Iris pigment epithelial cell (primary cell): ENCODE results near the gene TEX14.
"Not testable (repeated sequence)": the region's sequence is repeated elsewhere in the genome, so short reads cannot be mapped to it uniquely, and the experiment has no call there.

ENCODE experiments used
- DNase-seq: peaks from one replicate; pipeline ENCODE4 v3.0.0-alpha.2; 2011; ENCODE audit warnings: low read depth

The TEX14 gene

DNA sequence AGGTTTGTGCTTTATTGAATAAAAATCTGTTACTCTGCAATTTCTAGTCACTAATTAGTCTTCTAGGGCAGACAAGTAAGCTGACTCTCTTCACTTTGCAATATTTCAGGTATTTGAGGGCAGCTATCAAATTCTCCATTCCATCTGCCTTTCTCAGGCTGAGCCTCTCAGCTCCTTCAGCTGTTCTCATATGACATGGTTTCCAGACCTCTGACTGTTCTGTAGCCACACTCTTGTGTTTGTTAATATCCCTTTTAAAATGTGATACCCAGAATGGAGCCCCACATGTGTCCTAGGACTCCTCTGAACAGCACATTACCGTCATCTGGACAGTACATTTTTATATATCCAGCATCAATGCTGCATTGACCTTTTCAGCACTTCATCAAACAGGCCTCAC, 131.3 kb downstream of the TEX14 start:
- DNase-seq: no peak

DNA sequence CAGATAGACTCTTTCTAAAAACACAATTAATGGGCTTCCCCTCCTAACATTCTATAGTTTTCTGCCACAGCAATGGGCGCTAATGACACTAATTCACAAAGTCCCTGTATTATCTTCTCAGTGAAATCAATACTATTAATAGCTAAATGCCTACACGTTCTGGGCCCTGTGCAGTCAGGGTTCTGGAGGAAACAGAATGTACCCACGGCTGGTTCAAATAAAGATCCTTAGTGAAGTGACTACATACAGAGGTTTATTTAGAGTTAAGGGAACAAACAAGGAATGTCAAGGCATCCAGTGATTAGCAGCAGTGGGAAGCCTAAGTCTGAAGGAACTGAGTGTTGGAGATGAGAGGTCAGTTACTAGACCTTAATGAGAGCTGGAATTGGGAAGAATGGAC, 133.9 kb downstream of the TEX14 start:
- DNase-seq: no peak

DNA sequence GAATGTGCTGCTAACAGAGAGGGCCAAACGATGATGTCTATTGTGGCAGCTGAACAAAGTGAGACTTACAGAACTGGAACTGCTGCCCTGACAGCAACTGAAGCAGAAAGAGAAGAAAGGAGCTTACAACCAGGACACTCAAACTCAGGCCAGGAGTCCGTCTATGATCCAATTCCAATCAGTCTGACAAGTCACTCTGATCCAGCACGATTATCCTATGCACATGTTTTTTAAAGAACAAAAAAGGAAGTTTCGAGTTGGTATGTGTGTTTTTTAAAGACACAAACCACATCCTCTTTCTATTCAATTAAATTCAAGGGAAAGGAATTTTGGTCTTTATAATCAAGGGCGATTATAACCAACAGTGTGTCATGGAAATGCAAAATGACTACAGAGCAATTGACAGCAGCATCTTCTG, 135.0 kb downstream of the TEX14 start:
- DNase-seq: no peak

DNA sequence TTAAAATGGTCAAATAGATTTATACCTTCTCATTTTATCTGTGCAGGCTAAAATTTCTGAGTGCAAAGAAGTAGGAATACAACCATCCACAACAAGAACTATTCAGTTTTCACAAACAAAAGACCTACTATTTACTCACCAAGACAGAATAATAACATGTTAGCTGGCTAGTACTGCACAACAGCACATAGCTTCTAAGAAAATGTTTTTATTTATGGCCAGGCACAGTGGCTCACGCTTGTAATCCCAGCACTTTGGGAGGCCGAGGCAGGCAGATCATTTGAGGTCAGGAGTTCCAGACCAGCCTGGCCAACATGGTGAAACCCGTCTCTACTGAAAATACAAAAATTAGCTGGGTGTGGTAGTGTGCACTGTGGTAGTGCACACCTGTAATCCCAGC, 136.7 kb downstream of the TEX14 start:
- DNase-seq: not testable (repeated sequence)

DNA sequence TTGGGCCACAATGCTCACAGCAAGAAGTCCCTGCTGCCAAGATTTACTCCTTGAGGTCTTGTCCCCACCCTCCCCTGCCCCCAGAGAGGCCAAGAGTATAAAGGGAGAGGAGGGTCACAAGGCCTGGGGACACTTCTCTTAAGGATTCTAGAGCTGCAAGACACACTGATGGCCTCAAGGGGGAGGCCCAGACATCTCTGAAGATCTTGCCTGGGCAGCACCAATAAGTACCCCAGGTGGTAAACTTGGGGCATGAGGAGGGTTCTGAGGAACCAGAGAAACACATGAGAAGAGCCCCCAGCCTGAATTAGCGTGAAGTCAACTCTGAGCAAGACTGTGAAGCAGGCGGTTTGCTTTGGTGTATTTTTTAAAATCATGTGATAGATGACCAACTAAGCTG, 150.6 kb downstream of the TEX14 start:
- peak; percentile 28 for DNase-seq

DNA sequence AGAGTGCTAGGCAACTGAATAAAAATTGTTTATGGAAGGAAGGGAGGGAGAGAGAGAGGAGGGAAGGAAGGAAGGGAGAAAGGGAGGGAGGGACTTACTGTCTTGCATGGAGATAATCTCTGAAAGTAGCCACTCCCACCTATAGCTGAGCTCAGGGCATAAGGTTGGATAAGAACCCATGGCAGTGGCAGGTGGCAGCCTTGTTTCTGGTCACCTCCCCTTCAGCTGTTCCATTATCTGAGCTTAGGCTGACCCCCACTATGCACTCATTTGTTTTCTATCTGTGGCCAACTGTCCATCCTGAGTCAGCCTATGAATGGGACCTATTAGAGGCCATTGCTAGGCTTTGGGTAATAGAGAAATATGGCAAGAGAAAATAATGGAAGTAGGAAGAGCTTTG, 152.1 kb downstream of the TEX14 start:
- no peak for DNase-seq

DNA sequence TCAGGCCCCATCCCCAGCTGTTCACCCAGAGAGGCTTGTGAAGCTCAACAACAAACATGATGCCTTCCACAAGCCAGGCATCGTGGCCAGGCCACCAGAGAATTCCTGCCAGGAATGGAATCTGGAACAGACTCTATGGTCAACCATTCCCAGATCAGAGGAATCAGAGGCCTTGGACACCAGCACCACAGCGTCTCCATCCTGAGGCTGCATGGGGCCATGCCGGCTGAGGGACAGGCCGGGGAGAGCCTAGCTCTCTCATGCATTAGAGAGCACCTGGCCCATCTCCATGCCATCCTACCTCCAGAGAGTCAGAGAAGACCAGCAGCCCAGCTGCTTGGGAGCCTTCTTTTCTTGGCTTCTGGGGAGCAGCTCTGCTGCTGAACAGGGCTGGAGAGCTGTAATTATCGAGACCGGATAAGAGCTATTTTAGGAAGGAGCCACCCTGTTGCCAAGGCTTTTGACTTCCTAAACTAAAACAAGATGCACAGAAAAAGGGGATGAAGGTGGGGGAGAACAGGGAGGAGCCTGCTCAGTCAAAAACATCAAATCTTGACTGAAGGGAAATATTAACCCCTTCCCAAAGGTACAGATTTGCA, 152.9 kb downstream of the TEX14 start:
- DNase-seq: no peak

DNA sequence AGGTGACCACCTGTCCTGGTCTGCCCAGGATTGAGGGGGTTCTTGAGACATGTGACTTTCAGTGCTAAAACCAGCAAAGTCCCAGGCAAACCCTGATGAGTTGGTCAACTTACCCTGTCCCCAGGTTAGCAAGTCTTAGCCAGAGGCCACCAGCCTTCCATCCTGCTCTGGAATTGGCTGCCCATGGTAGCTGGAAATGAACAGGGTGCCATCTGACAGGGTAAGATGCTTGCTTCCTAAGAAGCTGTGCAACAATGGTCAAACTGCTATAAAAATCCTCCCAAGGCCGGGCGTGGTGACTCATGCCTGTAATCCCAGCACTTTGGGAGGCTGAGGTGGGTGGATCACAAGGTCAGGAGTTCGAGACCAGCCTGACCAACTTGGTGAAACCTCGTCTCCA, 154.6 kb downstream of the TEX14 start:
- DNase-seq: no peak

DNA sequence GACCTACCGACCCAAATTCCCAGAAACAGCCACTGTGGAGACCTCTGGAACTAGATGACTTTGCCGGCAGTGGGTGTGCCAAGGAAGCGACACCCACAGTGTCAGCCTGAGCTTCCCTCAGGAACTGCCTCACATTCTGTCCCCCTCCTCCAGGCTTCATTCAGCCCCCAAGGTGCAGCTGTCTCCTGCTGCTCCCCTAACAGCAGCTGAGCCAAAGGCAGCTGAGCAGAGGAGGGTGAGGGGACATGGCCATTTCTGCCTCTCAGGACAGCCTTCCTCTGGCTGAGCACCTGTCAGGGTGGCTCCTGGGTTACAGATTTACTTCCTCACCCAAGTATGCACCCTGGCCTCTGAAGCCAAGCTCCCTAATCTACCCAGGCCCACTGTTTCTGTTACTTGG, 155.3 kb downstream of the TEX14 start:
- no peak for DNase-seq

DNA sequence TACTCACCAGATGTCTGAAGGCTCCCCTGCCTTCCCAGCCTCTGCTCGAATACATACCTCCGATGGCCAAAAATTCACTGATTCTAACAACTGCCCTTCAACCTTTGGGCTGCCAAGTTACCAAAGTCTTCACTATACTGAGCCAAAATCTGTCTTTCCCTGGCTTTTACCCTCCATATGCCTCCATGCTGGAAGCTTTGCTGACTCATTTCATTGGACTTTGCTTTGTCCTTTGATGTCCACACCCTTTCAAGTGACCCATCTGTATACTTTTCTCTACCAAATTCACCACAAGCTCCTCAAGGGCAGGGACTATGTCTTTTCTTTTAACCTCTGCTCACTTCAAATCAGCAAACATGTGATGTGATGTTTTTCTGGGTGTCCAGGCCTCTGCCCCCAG, 156.4 kb downstream of the TEX14 start:
- peak; percentile 18 for DNase-seq

DNA sequence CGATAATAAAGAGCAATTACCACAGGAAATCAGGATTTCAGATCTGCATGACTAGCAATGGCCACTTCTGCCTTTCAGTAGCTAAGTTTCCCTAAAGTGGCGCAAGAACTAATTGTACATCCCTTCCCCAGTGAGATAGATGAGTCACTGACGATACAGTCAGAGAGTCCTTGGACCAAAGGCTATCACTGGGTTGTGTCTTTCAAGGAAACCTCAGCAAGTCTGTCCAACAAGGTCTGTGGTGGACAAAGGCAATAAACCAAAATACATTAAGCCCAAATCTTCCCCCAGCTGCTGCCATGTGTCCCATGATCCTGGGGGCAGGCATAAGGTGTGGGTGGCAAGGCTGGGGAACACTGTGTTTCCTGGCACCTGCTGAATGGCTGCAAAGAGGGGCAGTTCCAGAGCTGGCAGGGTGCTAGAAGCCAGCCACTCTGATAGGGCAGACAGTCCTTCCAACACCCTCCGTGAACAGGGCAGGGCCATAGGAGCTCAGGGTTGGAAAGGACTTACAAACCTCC, 156.9 kb downstream of the TEX14 start:
- DNase-seq: peak; percentile 86

DNA sequence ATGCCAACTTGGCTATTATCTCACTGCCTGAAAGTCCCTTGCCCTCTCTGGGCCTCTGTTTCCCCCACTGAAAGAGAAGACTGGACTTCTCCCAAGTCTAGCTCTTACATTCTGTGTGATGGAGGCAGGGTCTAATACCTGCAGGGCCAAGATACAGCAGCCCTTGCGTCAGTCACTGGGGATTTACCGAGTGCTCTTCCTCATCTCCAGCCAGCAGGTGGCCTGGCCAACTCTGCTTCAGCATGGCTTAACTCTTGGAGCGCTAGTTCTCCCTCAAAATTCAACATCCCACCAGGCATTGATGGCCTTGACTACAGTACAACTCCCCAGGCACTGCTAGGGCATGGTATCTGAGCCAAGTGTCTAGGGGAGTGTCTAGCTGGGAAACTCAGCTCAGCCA, 157.5 kb downstream of the TEX14 start:
- no peak for DNase-seq

DNA sequence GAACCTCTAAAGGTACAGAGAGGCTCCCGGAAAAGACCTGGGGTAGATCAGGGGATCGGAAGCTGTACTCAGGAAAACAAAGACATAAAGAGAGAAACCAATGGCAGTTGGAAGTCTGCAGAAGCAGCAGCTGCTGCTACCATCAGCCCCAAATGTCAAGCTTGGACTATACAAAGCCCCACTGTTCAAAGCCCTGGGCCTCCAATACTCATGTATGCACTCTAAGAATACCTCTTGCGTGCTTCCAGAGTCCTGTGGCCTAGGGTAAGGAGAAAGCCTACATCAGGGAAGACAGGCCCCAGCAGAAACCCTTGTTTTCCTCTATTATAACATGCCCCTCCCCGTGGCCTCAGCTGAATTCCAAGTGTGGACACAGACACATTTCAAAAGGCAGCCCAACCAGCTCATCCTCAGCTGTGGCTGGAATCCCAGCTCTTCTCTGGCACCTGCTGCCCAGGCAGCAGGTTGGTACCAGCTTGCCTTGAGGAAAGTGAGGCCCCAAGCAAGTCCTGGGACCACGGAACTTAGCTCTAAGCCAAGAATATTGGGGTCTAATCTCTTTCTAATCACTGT, 158.1 kb downstream of the TEX14 start:
- no peak for DNase-seq

DNA sequence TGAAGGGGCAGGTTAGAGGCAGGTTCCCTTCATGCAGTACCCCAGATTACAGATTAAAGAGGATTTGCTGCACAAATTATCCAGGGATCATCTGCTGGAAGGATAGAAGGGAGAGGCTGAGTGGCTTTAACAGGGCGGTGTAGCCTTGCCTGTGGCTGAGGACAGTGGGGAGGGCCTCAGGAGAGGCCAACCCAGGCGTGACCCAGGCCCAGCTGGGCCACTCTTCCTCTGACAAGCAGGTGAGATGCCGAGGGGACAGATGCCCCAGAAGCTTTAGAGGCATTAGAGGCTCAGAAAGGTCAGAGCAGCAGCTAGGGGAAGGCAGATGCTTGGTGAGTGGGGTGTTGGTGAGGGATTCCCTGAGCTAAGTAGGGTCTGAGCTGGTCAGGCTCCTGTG, 159.3 kb downstream of the TEX14 start:
- no peak for DNase-seq

DNA sequence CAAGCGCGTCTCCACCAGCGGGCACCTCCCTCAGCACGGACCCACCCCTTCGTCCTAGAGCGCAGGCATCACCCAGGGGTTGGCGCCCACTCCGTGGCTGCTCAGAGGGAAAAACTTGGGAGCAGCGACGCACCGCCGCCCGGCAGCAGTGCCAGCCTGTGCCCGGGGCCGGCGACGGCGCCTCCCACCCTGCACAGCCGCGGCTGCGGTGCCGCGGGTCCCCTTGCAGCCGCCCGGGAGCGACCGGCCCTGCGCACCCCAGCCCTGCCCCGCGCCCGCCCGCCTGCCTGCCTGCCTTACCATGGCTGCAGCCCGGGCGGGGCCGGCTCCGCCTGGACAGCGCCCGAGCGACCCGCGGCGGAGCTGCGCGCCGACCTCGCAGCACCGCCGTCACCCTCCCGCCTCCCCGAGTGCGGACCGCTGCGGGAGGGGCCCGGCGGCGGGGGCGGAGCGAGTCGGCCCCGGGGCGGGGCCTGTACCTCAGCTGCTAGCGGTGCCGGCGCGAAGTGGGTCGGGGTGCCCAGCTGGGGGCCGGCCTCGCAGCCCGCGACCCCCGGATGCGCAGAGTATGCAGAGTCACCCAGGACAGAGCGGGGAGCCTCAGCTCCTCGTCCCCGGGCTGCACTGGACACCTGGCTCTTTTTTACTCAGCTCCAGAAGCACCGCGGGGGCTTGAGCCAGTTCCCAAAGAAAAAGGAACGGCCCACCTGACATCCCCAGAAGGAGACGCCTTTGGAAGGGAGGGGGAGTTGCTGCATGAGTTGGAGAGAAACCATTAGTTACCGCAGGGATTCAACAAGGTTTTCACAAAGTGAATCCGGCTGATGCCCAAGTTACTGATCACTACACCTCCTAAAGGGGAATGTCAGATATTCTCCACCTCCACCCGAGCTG, 159.9 kb downstream of the TEX14 start:
- DNase-seq: no peak

DNA sequence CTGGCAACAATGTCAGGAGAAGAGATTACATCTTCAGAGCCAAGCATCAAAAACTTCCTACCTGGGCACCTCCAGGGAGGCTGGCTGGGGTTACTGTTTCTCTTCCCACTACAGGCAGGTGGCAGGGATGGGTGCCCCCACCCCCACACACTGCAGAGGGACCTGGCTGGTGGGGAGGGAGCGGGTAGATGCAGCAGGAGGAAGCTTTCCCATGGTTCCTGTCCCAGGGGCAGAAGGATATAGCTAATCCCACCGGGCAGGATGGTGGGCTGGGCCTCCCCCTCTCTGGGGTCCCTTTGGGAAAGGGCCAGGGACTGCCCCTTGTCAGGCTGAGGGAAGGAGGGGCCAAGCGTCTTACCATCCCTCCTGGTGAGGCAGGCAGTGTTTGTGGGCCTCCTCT, 160.7 kb downstream of the TEX14 start:
- DNase-seq: no peak

DNA sequence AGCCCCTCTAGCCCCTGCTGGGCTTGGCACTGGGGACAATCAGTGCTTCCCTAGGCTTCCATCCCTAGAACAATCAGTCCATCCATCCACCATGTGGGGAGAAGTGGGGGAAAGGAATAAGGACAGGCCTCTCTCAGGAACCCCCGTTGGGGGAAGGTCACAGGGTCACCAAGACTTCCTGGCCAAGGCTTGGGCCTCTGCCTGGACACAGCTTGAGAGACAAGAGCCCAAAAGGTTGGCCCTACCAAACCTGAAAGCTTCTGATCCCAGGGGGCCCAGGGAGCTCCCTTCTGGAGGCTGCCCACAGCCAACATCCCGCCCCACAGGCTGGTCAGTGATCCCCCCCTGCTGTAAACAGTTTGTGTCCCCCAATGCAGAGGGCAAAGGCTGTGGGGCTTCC, 161.2 kb downstream of the TEX14 start:
- DNase-seq: no peak

DNA sequence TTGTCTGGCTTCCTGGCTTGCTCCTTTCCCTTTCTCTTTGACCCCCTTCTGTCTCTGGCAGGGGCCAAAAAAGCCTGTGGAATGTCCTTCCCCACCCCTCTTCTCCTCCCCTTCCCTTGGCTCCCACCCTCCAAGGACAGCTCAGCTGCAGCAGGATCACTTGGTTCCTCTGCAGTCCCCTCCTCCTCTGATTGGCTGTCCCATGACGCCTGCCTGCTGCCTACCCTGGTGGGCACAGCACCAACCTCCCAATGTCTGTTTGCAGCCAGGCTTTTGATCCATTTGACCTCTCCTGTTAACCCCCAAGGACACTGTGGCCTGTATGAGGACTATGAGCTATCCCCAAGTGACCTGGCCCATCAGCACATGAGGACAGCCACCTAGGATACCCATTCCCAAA, 162.6 kb downstream of the TEX14 start:
- no peak for DNase-seq

DNA sequence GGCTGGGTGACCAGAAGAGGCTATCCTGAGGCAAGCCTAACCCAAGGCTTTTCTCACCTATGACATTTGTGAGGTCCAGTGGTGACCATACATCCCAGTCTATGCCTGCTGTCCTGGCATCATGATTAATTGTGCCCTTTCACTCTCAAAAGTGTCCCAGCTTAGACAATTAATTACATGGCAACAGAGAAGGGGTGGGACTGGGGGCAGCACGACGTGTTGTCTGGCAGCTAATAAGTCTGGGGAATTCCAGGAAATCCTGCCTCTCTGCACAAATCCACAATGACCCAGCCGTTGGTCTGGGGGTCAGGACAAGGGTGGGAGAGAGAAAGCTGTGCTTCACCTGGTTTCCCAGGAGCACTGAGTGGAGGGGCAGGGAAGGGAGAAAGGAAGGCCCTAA, 163.4 kb downstream of the TEX14 start:
- no peak for DNase-seq

DNA sequence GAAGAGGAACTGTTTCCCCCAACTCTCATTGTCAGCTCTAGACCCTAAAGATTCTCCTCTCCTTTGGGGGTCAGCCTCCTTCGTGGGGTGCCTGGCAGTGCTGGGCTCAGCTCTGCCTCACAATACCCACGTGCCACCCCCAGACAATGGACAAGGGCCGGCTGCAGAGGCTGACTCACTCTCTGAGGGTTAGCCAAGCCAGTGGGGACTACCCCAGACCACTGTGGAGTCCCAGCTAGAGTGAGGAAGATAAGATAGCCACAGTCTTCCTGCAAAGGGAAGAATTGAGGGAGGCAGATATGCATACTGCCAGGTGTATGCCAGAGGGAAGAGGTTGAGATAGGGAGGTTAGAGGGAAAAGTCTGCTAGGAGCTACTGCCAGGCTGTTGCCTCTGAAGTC, 163.9 kb downstream of the TEX14 start:
- DNase-seq: peak; percentile 66

DNA sequence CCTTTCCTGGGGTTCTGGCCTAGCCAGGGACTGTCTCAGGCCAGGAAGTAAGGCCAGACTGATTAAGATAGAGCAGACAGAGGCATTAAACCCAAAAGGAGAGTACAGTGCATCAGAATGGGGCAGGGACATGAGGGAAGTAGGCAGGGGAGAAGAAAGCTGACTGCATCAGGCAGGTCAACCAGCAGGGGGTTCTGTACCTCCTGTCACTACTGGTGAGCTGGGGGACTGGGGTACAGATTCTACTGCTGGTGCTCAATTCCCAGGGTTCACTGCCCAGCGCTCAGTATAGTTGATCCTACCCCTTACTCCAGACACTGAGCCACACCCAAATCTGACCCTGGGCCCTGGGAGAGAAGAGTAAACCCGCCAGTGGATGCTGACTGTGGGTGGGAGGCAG, 164.5 kb downstream of the TEX14 start:
- no peak for DNase-seq

DNA sequence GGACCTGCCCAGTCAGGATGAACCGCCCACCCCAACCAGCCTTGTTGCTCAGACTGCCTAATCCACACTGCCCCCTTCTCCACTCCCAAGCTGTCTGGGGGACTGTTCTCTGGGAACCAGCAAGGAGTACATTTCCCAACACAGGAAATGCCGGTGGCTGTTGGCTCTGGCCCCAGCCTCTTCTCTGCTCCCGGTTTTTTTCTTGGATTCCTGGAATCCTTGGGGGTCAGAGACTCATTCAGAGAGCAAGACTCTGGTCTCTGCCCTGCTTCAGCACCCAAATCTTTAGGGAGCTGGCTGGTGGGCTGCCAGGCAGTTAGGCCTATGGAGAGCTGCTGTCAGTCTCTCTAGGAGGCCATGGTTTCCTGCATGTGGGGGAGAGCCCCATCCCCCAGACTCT, 166.6 kb downstream of the TEX14 start:
- peak; percentile 80 for DNase-seq

DNA sequence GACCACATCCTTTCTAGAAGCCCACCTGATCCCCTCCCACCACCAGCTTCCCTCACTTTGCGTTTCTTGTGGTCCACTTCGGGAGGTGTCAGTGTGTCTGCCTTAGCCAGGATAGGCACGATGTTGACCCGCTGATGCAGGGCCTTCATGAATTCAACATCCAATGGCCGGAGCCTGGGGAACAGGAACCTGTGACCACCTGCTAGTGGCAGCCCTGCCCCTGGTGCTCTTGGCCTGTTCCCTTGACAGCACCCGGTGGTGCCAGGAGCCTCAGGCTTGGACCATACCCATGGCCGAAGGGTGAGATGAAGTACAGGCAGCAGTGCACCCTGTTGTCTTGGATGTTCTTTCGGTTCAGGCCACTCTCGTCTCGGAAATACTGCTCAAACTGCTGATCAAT, 170.2 kb downstream of the TEX14 start:
- DNase-seq: no peak
